Fibroblast of peridontal ligament (primary cell): ENCODE measurements around the gene TCEAL4.
"Not testable (repeated sequence)": the region's sequence is repeated elsewhere in the genome, so short reads cannot be mapped to it uniquely, and the experiment has no call there.

Experiments used
- DNase-seq: peaks from one replicate; pipeline ENCODE4 v3.0.0-alpha.2; 2010; ENCODE audit errors: extremely low read depth

The TCEAL4 gene

GRCh38 chrX:103592295-103592694, 7.0 kb downstream of the TCEAL4 start:
- not testable (repeated sequence) for DNase-seq

- DNase-seq, result not testable (repeated sequence)
Observed at GRCh38 chrX:103595202-103595601, 9.9 kb downstream of the TCEAL4 start.

- DNase-seq, result peak; percentile 34
Observed at GRCh38 chrX:103607364-103608305, 22.3 kb downstream of the TCEAL4 start, which contains the start of gene TCEAL3. TSS of gene TCEAL3 (plus strand) at chrX:103607963. CDS start at chrX:103609065, 1,102 bp downstream.

GRCh38 chrX:103608306-103608963, 23.1 kb downstream of the TCEAL4 start:
- no peak for DNase-seq

- DNase-seq, result no peak
Observed at GRCh38 chrX:103610282-103610681, 25.0 kb downstream of the TCEAL4 start.

GRCh38 chrX:103613362-103613890, 28.1 kb downstream of the TCEAL4 start:
- no peak for DNase-seq

- no peak for DNase-seq
Observed at GRCh38 chrX:103614999-103615398, 29.7 kb downstream of the TCEAL4 start.

- no peak for DNase-seq
Observed at GRCh38 chrX:103615781-103616371, 30.6 kb downstream of the TCEAL4 start.

- no peak for DNase-seq
Observed at GRCh38 chrX:103616676-103617186, 31.4 kb downstream of the TCEAL4 start.

- DNase-seq, result no peak
Observed at GRCh38 chrX:103624111-103624510, 38.8 kb downstream of the TCEAL4 start.

GRCh38 chrX:103626855-103627254, 41.5 kb downstream of the TCEAL4 start:
- DNase-seq, result no peak

- peak; percentile 37 for DNase-seq
Observed at GRCh38 chrX:103628386-103629317, 43.3 kb downstream of the TCEAL4 start, which contains the start of gene TCEAL1. TSS of gene TCEAL1 (plus strand) at chrX:103628975. CDS start at chrX:103629917, 942 bp downstream.

- DNase-seq, result peak; percentile 63
Observed at GRCh38 chrX:103629318-103630170, 44.2 kb downstream of the TCEAL4 start.

GRCh38 chrX:103630171-103630511, 44.8 kb downstream of the TCEAL4 start:
- no peak for DNase-seq

- DNase-seq, result no peak
Observed at GRCh38 chrX:103631145-103631544, 45.8 kb downstream of the TCEAL4 start.

GRCh38 chrX:103635436-103635835, 50.1 kb downstream of the TCEAL4 start:
- DNase-seq, result no peak
